Cortex of kidney (tissue), 1 donor: ENCODE results near the gene PDE6H.

ENCODE experiments used
- DNase-seq: peaks from one replicate; lab custom pipeline; 2025; lab: John Stamatoyannopoulos, UW

Gene PDE6H

DNA sequence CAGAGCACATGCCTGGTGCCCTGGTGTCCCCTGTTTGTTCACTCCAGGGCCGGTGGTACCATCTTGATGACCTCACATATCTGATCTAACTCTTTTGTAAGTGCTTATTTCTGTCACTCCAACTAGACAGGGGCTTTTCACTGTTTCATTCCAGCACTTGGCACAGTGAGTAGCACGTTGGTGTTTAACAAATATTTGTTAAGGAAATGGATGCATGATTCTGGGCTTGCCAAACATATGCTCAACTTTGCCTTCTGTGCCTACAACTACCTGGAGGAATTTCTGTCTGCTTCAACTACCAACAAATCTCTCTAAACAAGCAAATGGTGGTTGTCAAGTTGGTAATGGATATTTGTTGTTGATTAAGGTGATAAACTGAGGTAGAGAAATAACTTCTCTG lies 31.6 kb downstream of the PDE6H start:
- DNase-seq, result no peak

DNA sequence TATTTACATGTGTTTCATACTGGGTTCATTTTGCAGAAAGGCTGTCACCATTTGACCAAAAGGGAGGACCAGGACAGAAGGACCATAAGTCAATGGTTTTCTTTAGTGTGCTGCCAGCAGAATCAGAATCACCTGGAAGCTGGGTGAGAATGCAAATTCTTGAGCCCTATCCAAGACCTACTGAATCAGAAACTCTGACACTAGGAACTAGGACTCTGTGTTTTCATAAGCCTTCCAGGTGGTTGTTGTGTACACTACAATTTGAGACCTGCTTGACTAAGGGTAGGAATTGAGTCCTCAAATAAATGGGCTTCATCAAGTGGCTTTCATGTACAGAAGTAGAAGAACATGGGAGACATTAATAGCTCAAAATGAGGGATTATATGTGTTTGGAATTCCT lies 32.2 kb downstream of the PDE6H start:
- DNase-seq, result no peak

DNA sequence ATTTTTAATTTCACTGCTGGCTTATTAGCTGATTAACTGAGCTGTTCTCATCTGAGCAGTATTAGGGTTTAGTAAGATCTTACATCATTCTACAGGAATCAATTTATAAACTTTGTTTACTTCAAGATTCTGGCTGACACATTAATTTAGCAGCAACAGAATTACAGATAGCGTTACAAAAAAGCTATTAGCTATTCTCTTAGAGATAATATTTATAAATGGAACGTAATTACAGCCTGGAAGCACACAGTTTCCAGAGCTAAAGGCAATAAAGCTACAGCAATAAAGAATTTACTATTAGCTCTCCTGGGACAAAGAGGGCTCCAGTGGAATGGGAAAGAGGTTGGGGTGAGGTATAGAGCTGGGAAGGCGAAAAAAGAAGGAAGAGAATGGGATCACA lies 34.7 kb downstream of the PDE6H start:
- DNase-seq, result no peak

DNA sequence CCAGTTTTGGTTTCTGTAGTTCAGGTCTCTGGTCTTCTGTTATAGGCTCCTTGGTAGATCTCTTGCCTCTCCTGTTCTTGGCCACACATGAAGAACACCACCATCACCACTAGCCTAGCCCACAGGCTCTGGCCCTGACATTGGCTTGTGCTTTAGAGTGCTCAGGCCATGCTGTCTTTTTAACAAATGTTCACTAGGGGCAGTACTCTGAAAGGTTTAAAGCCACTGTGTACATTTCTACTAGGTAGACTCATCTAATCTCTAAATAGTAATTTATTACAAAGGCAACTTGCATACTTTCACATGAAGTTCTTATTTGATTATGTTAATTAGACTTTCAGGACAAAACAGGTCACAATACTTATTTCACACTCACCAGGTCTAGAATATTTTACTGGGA lies 38.3 kb downstream of the PDE6H start:
- no peak for DNase-seq

DNA sequence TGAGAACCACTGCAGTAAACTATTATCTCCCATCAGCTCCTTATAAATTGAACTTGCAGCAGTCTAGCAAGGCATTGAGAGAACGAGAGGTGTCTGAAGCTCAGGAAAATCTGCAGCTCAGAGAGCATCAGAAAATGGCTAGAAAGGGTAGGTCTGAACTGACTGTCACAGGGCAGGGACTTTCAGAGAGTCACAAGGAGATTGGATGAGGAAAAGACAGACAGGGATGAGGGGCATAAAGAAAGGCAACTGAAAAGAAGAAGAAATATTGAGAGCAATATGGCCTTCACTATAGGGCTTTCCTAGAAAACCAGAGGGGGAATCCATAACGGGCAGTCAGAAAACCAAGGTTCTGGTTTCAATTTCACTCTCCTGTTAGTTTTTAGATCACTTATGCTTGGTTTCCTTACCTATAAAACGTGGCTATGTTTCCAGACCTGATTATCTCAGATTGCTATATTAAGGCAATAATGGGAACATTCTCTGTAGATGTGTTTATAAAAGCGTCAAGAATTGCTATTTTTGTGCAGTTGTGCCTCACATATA lies 40.9 kb downstream of the PDE6H start:
- DNase-seq, result no peak

DNA sequence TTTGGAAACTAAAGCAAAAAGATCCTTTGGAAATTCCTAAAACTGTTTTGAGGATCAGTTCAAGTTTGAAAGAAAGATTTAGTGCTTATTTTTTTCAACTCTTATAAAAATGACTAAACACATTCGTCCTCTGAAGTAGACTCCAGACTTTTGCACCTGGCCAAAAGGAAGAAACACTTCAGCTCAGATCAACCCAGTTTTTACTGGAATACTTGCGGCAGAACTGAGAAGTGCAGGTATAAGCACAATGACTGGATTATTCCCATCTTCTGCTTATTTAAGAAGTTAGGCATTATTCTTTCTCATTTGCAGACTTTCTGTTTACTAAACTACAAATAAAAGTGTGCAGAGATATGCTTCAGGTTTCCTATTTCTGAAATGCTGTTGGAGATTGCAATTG lies 41.9 kb downstream of the PDE6H start:
- no peak for DNase-seq

DNA sequence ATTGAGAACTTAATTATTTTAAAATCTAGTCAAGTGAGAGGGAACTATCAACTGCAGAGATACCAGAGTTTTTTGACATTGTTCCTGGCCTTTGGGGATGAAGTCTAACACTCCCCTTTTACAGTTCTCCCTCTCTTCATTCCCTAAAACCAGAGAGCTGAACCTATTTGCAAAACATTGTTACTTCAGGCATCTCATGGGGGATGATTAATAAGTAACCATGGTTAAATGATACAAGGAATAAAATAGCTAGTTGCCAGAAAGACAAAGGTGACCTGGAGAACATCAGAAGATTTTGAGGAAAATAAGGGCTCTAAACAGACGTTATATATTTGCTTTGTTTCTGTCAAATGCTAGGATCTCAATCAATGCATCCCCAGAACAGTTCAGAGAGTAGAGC lies 42.3 kb downstream of the PDE6H start:
- DNase-seq, result no peak

DNA sequence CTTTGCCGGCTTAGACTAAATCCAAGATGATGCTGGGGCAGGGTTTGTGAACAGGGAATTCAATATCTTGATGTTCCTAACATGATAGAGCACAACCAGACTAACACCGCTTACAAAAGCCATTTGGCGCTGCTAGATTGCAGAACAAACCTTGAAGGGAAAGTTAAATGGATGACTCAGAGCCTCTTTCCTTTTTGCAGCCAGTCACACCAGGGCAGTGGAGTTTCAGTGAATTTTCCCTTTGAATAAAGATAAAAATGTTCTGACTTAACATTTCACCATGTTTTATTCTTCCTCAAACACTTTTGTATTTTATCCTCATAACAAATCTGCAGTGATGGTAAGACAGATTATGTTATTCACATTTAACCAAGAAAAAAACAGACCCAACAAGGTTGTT lies 47.3 kb downstream of the PDE6H start:
- DNase-seq, result no peak
